Hepatocyte (in vitro differentiated cells): Measurements from ENCODE around the gene CAPN13. TPM values are rescaled to one million over a fixed set of nuclear protein-coding genes. Genes with fewer than 3 reads are reported as not detected.

Experiments
- DNase-seq: peaks from one replicate; pipeline ENCODE4 v3.0.0-alpha.2; 2016; ENCODE audit warnings: low spot score
- H2AFZ ChIP-seq: fragments of 200-600 bp; sonication (generic); 2 replicates; pipeline ENCODE4 v1.6.0; 2016; ENCODE audit warnings: antibody characterized with exemption, mild to moderate bottlenecking
- H3K27ac ChIP-seq: fragments of 200-600 bp; sonication (generic); 2 replicates; pipeline ENCODE4 v1.5.1; 2016; ENCODE audit warnings: mild to moderate bottlenecking
- H3K27me3 ChIP-seq: fragments of 200-600 bp; sonication (generic); 2 replicates; pipeline ENCODE4 v1.6.1; 2016
- H3K36me3 ChIP-seq: fragments of 200-600 bp; sonication (generic); replicated peaks from 2 replicates; pipeline ENCODE4 v1.5.1; 2016; ENCODE audit warnings: low read depth; ENCODE audit not compliant: insufficient read depth
- H3K4me1 ChIP-seq: fragments of 200-600 bp; sonication (generic); 2 replicates; pipeline ENCODE4 v1.5.1; 2016; ENCODE audit warnings: mild to moderate bottlenecking, moderate library complexity; ENCODE audit not compliant: insufficient read depth
- H3K4me2 ChIP-seq: fragments of 200-600 bp; sonication (generic); 2 replicates; pipeline ENCODE4 v1.6.0; 2016
- H3K4me3 ChIP-seq: fragments of 200-600 bp; sonication (generic); 2 replicates; pipeline ENCODE4 v1.5.1; 2016; ENCODE audit warnings: mild to moderate bottlenecking
- H3K79me2 ChIP-seq: fragments of 200-600 bp; sonication (generic); 2 replicates; pipeline ENCODE4 v1.6.0; 2017; ENCODE audit warnings: mild to moderate bottlenecking
- H3K9me2 ChIP-seq: fragments of 200-600 bp; sonication (generic); replicated peaks from 2 replicates; pipeline ENCODE4 v1.6.0; 2017; ENCODE audit warnings: mild to moderate bottlenecking; ENCODE audit not compliant: insufficient read depth
- H3K9me3 ChIP-seq: fragments of 200-600 bp; sonication (generic); 2 replicates; pipeline ENCODE4 v1.5.1; 2016; ENCODE audit warnings: low read depth, mild to moderate bottlenecking
- H4K20me1 ChIP-seq: fragments of 200-600 bp; sonication (generic); 2 replicates; pipeline ENCODE4 v1.6.0; 2016; ENCODE audit warnings: mild to moderate bottlenecking; ENCODE audit not compliant: insufficient read depth, poor library complexity, severe bottlenecking
- CTCF ChIP-seq: fragments of 200-600 bp; sonication (generic); IDR thresholded peaks from 2 replicates; pipeline ENCODE4 v1.5.1; 2016; ENCODE audit warnings: antibody characterized with exemption, mild to moderate bottlenecking; ENCODE audit not compliant: poor library complexity
- EZH2 ChIP-seq: fragments of 200-600 bp; sonication (generic); IDR thresholded peaks from 2 replicates; pipeline ENCODE4 v1.6.1; 2016; ENCODE audit warnings: antibody characterized with exemption, mild to moderate bottlenecking, borderline replicate concordance
- EZH2phosphoT487 ChIP-seq: fragments of 200-600 bp; sonication (generic); IDR thresholded peaks from one replicate; pipeline ENCODE4 v1.6.1; 2018; ENCODE audit warnings: antibody characterized with exemption, mild to moderate bottlenecking, low read depth, moderate library complexity; ENCODE audit not compliant: unreplicated experiment, severe bottlenecking
- WGBS: methylation state at CpG from one replicate; pipeline ENCODE4 v1.1.6; 2016; ENCODE audit warnings: low lambda C conversion rate; ENCODE audit errors: missing lambda C conversion rate; 5-methylcytosine and 5-hydroxymethylcytosine counted together
- polyA plus RNA-seq: library from polyadenylated mRNA; unstranded; fragments of >200 nt; fragmentation: Nextera tagmentation; extraction: Ambion mirVana; gene quantifications from 2 replicates; pipeline ENCODE4 v1.2.1, GENCODE V29; 2016
- total RNA-seq: library from RNA; depleted of rRNA; stranded (reverse); fragments of >200 nt; gene quantifications from 2 replicates; pipeline ENCODE4 v1.2.3, GENCODE V29; 2014

Gene CAPN13
- total and polyA plus RNA-seq, 2 experiments from 2014 or later: 5.9 to 6.0 TPM

GRCh38 chr2:30808695-30809094 is 1.4 kb upstream of the CAPN13 start:
- H3K4me1 ChIP-seq: peaks cover 5% of the 10 kb centered on the region
- H3K27ac ChIP-seq: no peak overlapping the region
- no peaks in the 10 kb centered on the region for H3K27me3 ChIP-seq

GRCh38 chr2:30803281-30803680 is 4.0 kb downstream of the CAPN13 start:
- WGBS: 78% methylated on average over 6 of the region's 6 CpGs
- Histone ChIP-seq H2AFZ (no peak overlapping the region), H3K27me3 (no peaks in the 10 kb centered on the region), H3K36me3 (no peaks in the 10 kb centered on the region), H3K4me1 (peaks cover 5% of the 10 kb centered on the region), H3K4me3 (no peak overlapping the region), H3K27ac (no peak overlapping the region), H3K9me2 (no peaks in the 10 kb centered on the region), H3K4me2 (no peak overlapping the region), H4K20me1 (no peaks in the 10 kb centered on the region), H3K9me3 (no peaks in the 10 kb centered on the region), H3K79me2 (peaks cover 3% of the 10 kb centered on the region)
- no peak for DNase-seq
- TF ChIP-seq CTCF: no peak
- no peak for TF ChIP-seq EZH2phosphoT487
- TF ChIP-seq EZH2: no peak

More at GRCh38 chr2:30808695-30809094, 1.4 kb upstream of the CAPN13 start:
- Histone ChIP-seq H4K20me1 (no peaks in the 10 kb centered on the region), H3K4me2 (no peak overlapping the region), H3K79me2 (peaks cover 3% of the 10 kb centered on the region), H2AFZ (no peak overlapping the region), H3K4me3 (no peak overlapping the region), H3K9me3 (no peaks in the 10 kb centered on the region), H3K36me3 (no peaks in the 10 kb centered on the region), H3K9me2 (no peaks in the 10 kb centered on the region)
- 72% methylated on average over 4 of the region's 4 CpGs for WGBS
- no peak for DNase-seq
- no peak for TF ChIP-seq CTCF
- no peak for TF ChIP-seq EZH2

- no peaks in the 10 kb centered on the region for H3K9me3 ChIP-seq
- no peak overlapping the region for H3K27ac ChIP-seq
- 100% methylated on average over 4 of the region's 4 CpGs for WGBS
- no peak overlapping the region for H3K4me3 ChIP-seq
- H3K27me3 ChIP-seq: no peaks in the 10 kb centered on the region
- no peak overlapping the region for H2AFZ ChIP-seq
- TF ChIP-seq CTCF (no peak), EZH2phosphoT487 (no peak), EZH2 (no peak)
- peaks cover 3% of the 10 kb centered on the region for H3K79me2 ChIP-seq
- no peak overlapping the region for H3K4me2 ChIP-seq
- H3K9me2 ChIP-seq: no peaks in the 10 kb centered on the region
- peaks cover 3% of the 10 kb centered on the region for H3K4me1 ChIP-seq
- no peaks in the 10 kb centered on the region for H4K20me1 ChIP-seq
- DNase-seq: no peak
- H3K36me3 ChIP-seq: no peaks in the 10 kb centered on the region
Measured at GRCh38 chr2:30802611-30803010, 4.6 kb downstream of the CAPN13 start.

- Histone ChIP-seq H3K4me3 (no peak overlapping the region), H3K79me2 (peaks cover 3% of the 10 kb centered on the region), H2AFZ (no peak overlapping the region), H3K4me1 (no peaks in the 10 kb centered on the region), H3K36me3 (no peaks in the 10 kb centered on the region), H3K27ac (no peak overlapping the region), H3K9me2 (no peaks in the 10 kb centered on the region), H4K20me1 (no peaks in the 10 kb centered on the region), H3K27me3 (no peaks in the 10 kb centered on the region), H3K4me2 (no peak overlapping the region), H3K9me3 (no peaks in the 10 kb centered on the region)
- TF ChIP-seq CTCF: no peak
- no peak for TF ChIP-seq EZH2
- TF ChIP-seq EZH2phosphoT487: no peak
- no peak for DNase-seq
- WGBS: 92% methylated on average over 13 of the region's 13 CpGs
Measured at GRCh38 chr2:30801821-30802455, 5.3 kb downstream of the CAPN13 start.
